HepG2 (cell line): ENCODE measurements around the gene PARVA. TPM values are rescaled to one million over a fixed set of nuclear protein-coding genes. Genes with fewer than 3 reads are reported as not detected.

Experiments
- ATAC-seq: fragments of 200-7000 bp; cut with Tn5 transposase; 3 replicates; pipeline ENCODE4 v1.9.1; 2020; ENCODE audit warnings: mild to moderate bottlenecking, moderate library complexity
- BruUV-seq: library from RNA; stranded (reverse); fragments of 400-500 nt; replicated peaks from 2 replicates; lab custom pipeline; 2021; lab: Mats Ljungman, UMichigan
- CTCF ChIA-PET: fragments of 300-600 bp; formaldehyde crosslinking; extraction: SDS; loops from one replicate; lab custom pipeline; 2021; ENCODE audit warnings: low total read pairs, inconsistent platforms, low intra/inter-chr PET ratio; lab: Yijun Ruan, JAX
- POLR2A ChIA-PET: fragments of 350-600 bp; sonication (Branson Sonifier 250); formaldehyde crosslinking; loops from one replicate; lab custom pipeline; 2020; ENCODE audit warnings: antibody characterized with exemption, inconsistent platforms; lab: Yijun Ruan, JAX
- DNase-seq: peaks from one replicate; pipeline ENCODE4 v3.0.0-alpha.2; 2015; ENCODE audit warnings: low spot score
- FAIRE-seq: peaks from 3 replicates; lab custom pipeline; 2011; peaks lifted over from hg19 to GRCh38; lab: Jason Lieb, UNC
- H2AFZ ChIP-seq: one replicate; pipeline ENCODE4 v1.6.1; 2011; ENCODE audit warnings: low read length, inconsistent platforms
- H3K27ac ChIP-seq: fragments of 300-600 bp; 3 replicates; pipeline ENCODE4 v1.8.0; 2011; ENCODE audit warnings: mixed run types, mild to moderate bottlenecking, mixed read lengths, low read length, inconsistent platforms; ENCODE audit not compliant: insufficient read depth; ENCODE audit errors: extremely low read length
- H3K27me3 ChIP-seq, 2 experiments: fragments of 200-600 bp in 1 of 2; 2 replicates in 1 of 2; 3 replicates in 1 of 2; pipeline versions ENCODE4 v1.6.0 to v1.8.0; 2011; ENCODE audit warnings: low read length in 2 of 2, mild to moderate bottlenecking in 2 of 2, moderate library complexity in 2 of 2, inconsistent platforms in 1 of 2; ENCODE audit not compliant: insufficient read depth in 2 of 2, control insufficient read depth in 1 of 2
- H3K36me3 ChIP-seq, 2 experiments: fragments of 200-600 bp in 1 of 2; replicated peaks in 1 of 2; 2 replicates in 1 of 2; 3 replicates in 1 of 2; pipeline versions ENCODE4 v1.5.1 to v1.8.0; 2011; ENCODE audit warnings: low read length in 2 of 2, inconsistent platforms in 1 of 2; ENCODE audit not compliant: insufficient read depth in 2 of 2, control insufficient read depth in 1 of 2
- H3K4me1 ChIP-seq: 2 replicates; pipeline ENCODE4 v1.5.1; 2012; ENCODE audit warnings: low read length, inconsistent platforms; ENCODE audit not compliant: insufficient read depth
- H3K4me2 ChIP-seq: 2 replicates; pipeline ENCODE4 v1.6.0; 2011; ENCODE audit warnings: low read depth, low read length, inconsistent platforms
- H3K4me3 ChIP-seq, 3 experiments: fragments of 200-600 bp in 1 of 3; sonication (generic), shearing (Covaris generic) in 1 of 3; replicated peaks in 1 of 3; 2 replicates each; pipeline ENCODE4 v1.5.1; 2011 to 2016; ENCODE audit warnings: low read length in 3 of 3, inconsistent platforms in 2 of 3, low read depth in 2 of 3, mild to moderate bottlenecking in 2 of 3, control low read depth in 1 of 3, mixed read lengths in 1 of 3; ENCODE audit not compliant: insufficient read depth in 1 of 3
- H3K79me2 ChIP-seq: one replicate; pipeline ENCODE4 v1.6.1; 2011; ENCODE audit warnings: low read length, inconsistent platforms; ENCODE audit not compliant: insufficient read depth
- H3K9ac ChIP-seq: 2 replicates; pipeline ENCODE4 v1.6.0; 2011; ENCODE audit warnings: mild to moderate bottlenecking, low read depth, low read length, inconsistent platforms; ENCODE audit not compliant: insufficient read depth
- H3K9me3 ChIP-seq: 2 replicates; pipeline ENCODE4 v1.5.1; 2012; ENCODE audit warnings: mild to moderate bottlenecking, low read length
- H4K20me1 ChIP-seq: 2 replicates; pipeline ENCODE4 v1.6.0; 2011; ENCODE audit warnings: inconsistent platforms, mild to moderate bottlenecking, low read length, moderate library complexity; ENCODE audit not compliant: insufficient read depth
- ATF7 ChIP-seq, 2 experiments: fragments of 450-650 bp in 1 of 2; sonication (generic) in 1 of 2; formaldehyde crosslinking in 1 of 2; IDR thresholded peaks; 2 replicates each; pipeline versions ENCODE4 v1.4.0 to v1.6.1; 2016 to 2020; ENCODE audit warnings: antibody characterized with exemption in 1 of 2, mild to moderate bottlenecking in 1 of 2, missing genetic modification reagents in 1 of 2
- CC2D1A ChIP-seq: sonication (generic); formaldehyde crosslinking; IDR thresholded peaks from 2 replicates; pipeline ENCODE4 v1.8.1; 2023; ENCODE audit warnings: mild to moderate bottlenecking, missing genetic modification reagents
- KDM3A ChIP-seq: IDR thresholded peaks from 2 replicates; pipeline ENCODE4 v1.6.1; 2018; ENCODE audit warnings: low read depth, missing compliant biosample characterization
- KMT2A ChIP-seq: sonication (generic); formaldehyde crosslinking; IDR thresholded peaks from 2 replicates; pipeline ENCODE4 v1.4.0; 2020; ENCODE audit warnings: missing genetic modification reagents
- NFKB2 ChIP-seq: sonication (generic); formaldehyde crosslinking; IDR thresholded peaks from 2 replicates; pipeline ENCODE4 v1.4.0; 2020; ENCODE audit warnings: missing genetic modification reagents, borderline replicate concordance
- SRY ChIP-seq: sonication (generic); formaldehyde crosslinking; IDR thresholded peaks from 2 replicates; pipeline ENCODE4 v1.8.0; 2022; ENCODE audit warnings: mild to moderate bottlenecking, missing genetic modification reagents
- ZNF180 ChIP-seq: sonication (generic); formaldehyde crosslinking; IDR thresholded peaks from 2 replicates; pipeline ENCODE4 v1.4.0; 2020; ENCODE audit warnings: low read depth, missing genetic modification reagents, borderline replicate concordance
- ZNF687 ChIP-seq: sonication (generic); formaldehyde crosslinking; IDR thresholded peaks from 2 replicates; pipeline ENCODE4 v1.5.1; 2020; ENCODE audit warnings: mild to moderate bottlenecking, missing genetic modification reagents, moderate library complexity
- WGBS: methylation state at CpG from one replicate; pipeline ENCODE4 v1.1.6; 2017; ENCODE audit warnings: low lambda C conversion rate; 5-methylcytosine and 5-hydroxymethylcytosine counted together
- in situ Hi-C: cut with HindIII; loops from 2 replicates; pipeline ENCODE4 v1.10.0; 2017; ENCODE audit warnings: low pct_unique_long_range_greater_than_20kb; ENCODE audit not compliant: extremely low pct_ligation_motif_present
- intact Hi-C: fragments of 100-400 bp; cut with micrococcal nuclease; formaldehyde crosslinking; loops from one replicate; pipeline ENCODE4 v1.10.0; 2022; ENCODE audit not compliant: unreplicated experiment
- polyA plus RNA-seq, 8 experiments: library from polyadenylated mRNA; depleted of rRNA in 3 of 8; stranded (reverse) in 7 of 8; unstranded in 1 of 8; fragments of >200 nt; fragmentation: Illumina TruSeq in 4 of 8; extraction: Trizol in 4 of 8; gene quantifications; 2 replicates each; pipeline versions ENCODE4 v1.2.1 to v1.2.3, GENCODE V29; 2011 to 2016; ENCODE audit warnings: low read depth in 4 of 8, missing spikeins in 1 of 8, mixed read lengths in 1 of 8; ENCODE audit not compliant: insufficient read depth in 1 of 8
- total RNA-seq, 5 experiments: library from RNA; depleted of rRNA; stranded (reverse); fragments of >200 nt; fragmentation: Illumina TruSeq; extraction: Trizol; gene quantifications; 2 replicates each; pipeline ENCODE4 v1.2.3, GENCODE V29; 2016; ENCODE audit warnings: low read depth in 1 of 5

Gene PARVA
- total and polyA plus RNA-seq, 2 of the 13 experiments (the other 11 are each of a cell fraction or from before 2014, with no cell fraction given), result 5.9 to 9.1 TPM

GRCh38 chr11:12489246-12489772 lies 111.9 kb downstream of the PARVA start:
- no peaks in the 10 kb centered on the region for H3K4me1 ChIP-seq
- in situ Hi-C loops, result loop anchor here (25.0 kb wide), 2 partner anchors 98 to 152 kb away; no protein-coding TSS in a partner anchor
- no TSS peak for BruUV-seq
- no peak overlapping the region for H2AFZ ChIP-seq
- CTCF ChIA-PET, result no interaction called here
- ATAC-seq (no peak), DNase-seq (no peak), FAIRE-seq (no peak)
- 87% methylated on average over 1 of the region's 1 CpG for WGBS
- no peaks in the 10 kb centered on the region for H4K20me1 ChIP-seq
- H3K36me3 ChIP-seq, result no peaks in the 10 kb centered on the region
- no peak for TF ChIP-seq SRY (CRISPR knock-in tag)
- TF ChIP-seq CC2D1A (CRISPR knock-in tag), result no peak
- TF ChIP-seq, all 625 proteins: peak for 0
- Histone ChIP-seq H3K79me2 (no peaks in the 10 kb centered on the region), H3K9ac (no peak overlapping the region), H3K4me2 (no peak overlapping the region), H3K4me3 (no peak overlapping the region), H3K9me3 (peaks cover 4% of the 10 kb centered on the region; the same call in 1 of the 2 replicates), H3K27ac (no peak overlapping the region), H3K27me3 (no peaks in the 10 kb centered on the region)
- POLR2A ChIA-PET, result no interaction called here
- intact Hi-C loops, result loop anchor here (5.0 kb wide), 1 partner anchor 77 kb away; no protein-coding TSS in a partner anchor

- FAIRE-seq (no peak), ATAC-seq (no peak), DNase-seq (no peak)
- no peaks in the 10 kb centered on the region for H3K9me3 ChIP-seq
- no peaks in the 10 kb centered on the region for H3K79me2 ChIP-seq
- H3K4me2 ChIP-seq, result no peak overlapping the region
- H3K4me3 ChIP-seq, result no peak overlapping the region
- BruUV-seq, result no TSS peak
- H4K20me1 ChIP-seq, result no peaks in the 10 kb centered on the region
- H3K9ac ChIP-seq, result no peak overlapping the region
- no peak overlapping the region for H3K27ac ChIP-seq
- CTCF ChIA-PET, result no interaction called here
- H2AFZ ChIP-seq, result no peak overlapping the region
- POLR2A ChIA-PET, result no interaction called here
- TF ChIP-seq KMT2A (CRISPR knock-in tag), result no peak
- no peak for TF ChIP-seq NFKB2 (CRISPR knock-in tag)
- TF ChIP-seq ZNF180 (CRISPR knock-in tag), result no peak
- TF ChIP-seq ATF7 (IDR thresholded peaks at IDR 0.05), result peak; percentile 14; the same call in 1 of the 2 replicates
- TF ChIP-seq ATF7 (CRISPR knock-in tag; IDR thresholded peaks at IDR 0.05), result no peak
- no peak for TF ChIP-seq KDM3A
- TF ChIP-seq ZNF687 (CRISPR knock-in tag), result no peak
- TF ChIP-seq, all 625 proteins: peak for 1
- H3K27me3 ChIP-seq, result no peaks in the 10 kb centered on the region
- H3K4me1 ChIP-seq, result no peaks in the 10 kb centered on the region
- in situ Hi-C loops (loop anchor here (25.0 kb wide), 2 partner anchors 93 to 157 kb away; no protein-coding TSS in a partner anchor), intact Hi-C loops (loop anchor here (5.0 kb wide), 1 partner anchor 162 kb away; no protein-coding TSS in a partner anchor)
- H3K36me3 ChIP-seq, result no peaks in the 10 kb centered on the region
Observed at GRCh38 chr11:12494699-12495098, 117.3 kb downstream of the PARVA start.
